Hematopoietic multipotent progenitor cell treated with erythropoietin and hydrocortisone succinate and interleukin-3 and kit ligand, for 17 days (in vitro differentiated cells): Measurements from ENCODE around the gene SCN10A.

ENCODE experiments used
- DNase-seq: peaks from one replicate; pipeline ENCODE4 v3.0.0-alpha.2; 2015; ENCODE audit warnings: low spot score

SCN10A gene

DNA sequence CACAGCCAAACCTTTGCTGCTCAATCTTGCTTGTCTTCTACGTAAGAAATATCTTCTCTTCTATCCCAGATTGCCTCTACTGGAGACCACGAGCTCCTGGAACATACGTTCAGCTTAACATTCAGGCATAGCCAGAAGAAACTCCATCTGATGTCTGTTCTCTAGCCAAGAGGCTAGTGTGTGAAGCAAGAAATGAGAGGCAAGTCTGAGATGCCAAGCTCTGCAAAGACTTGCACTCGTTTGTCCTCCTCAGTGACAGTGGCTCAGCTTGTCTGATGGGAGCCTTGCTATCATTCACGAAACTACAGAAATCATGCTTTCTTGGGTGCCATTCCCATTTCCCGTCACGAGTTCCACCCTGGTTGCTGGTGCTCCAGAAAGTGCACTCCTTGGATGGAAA, at the start of gene SCN10A:
Gene SCN10A (minus strand): TSS at position 192 of the 400 bp plus-strand sequence. CDS start 22,207 bp downstream, outside the sequence.
- no peak for DNase-seq

DNA sequence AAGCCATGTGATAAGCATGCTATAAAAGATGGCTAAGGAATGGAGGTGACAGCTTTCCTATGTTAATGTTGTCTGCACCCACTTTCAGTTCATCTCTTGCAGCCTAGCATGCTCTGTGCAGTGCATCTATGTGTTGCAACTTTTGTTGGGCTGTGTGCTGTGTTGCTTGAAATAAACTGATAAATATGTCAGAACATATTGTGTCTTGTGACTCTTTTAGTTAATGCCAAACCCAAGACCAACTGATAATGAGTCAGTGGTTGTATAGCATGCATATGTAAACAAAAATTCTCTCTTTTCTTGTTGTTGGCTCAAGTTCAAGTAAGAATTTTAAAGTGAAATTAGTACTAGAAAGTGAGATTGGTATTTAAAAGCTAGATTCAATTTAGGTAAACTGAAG, 37.0 kb upstream of the SCN10A start:
- no peak for DNase-seq

DNA sequence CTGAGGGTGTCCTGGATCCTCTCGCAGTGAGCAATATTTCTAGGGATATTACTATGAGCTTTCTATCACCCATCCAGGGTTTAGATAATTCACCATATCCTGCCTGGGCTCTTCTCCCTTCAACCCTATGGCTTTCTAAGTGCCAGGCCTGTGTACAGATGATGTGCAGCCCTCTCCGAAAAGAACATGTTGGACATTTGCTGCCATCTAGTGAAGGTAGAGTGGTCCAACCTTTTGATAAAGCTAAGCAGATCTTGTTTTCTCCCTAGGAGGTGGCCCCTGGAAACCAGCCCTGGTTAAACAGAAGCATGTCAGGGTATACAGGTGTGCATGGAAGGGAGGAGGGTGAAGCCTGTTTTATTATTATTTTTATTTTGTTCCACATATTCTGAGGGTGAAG, 27.9 kb upstream of the SCN10A start:
- DNase-seq: peak; percentile 31

DNA sequence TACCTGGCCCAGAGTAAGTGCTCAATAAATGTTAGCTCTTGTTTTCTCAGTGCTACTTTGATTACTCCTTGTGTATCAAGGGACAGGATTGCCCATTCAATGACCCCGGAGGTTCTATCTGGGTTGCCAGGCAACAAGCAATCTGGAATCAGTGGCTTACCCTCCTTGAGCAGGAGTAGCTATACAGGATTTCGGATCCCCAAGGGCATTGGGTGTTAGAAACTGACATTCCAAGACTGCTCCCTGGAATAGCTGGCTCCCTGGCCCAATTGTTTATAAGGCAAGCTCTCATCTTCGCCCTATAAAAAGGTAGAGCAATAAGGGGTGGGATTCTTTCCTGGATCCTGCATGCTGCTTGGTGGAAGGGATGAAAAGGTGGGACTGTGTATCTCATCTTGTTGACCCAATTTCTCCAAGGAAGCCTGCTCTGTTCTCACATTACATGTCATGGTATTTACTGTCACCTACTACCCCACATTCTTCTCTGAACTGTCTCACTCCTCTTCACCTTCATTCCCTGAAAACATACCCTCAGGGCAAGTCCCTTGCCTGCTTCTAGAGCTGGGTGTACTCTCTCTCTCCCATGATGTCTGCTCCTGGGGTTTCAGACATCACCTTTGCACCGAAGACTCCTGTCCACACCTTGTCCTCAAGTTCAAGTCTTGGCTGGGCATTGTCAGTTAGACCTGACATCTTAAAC, 26.4 kb upstream of the SCN10A start:
- DNase-seq: no peak

DNA sequence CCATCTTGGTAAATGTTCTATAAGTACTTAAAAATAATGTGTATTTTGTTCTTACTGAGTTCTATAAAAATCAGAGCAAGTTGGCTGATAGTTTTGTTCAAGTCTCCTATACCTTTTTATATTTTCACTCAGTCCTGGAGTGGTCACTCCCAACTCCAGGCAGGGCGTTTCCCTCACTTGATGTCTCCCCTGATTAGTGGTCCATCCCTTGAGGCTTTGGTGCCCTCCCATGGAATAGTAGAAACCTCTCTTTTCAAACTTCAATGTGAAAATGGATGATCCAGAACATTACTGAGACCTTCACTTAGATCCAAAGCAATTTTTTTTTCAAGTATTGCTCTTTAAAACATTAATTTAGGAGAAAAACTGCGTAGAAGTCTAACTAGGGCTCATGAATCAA, 25.0 kb upstream of the SCN10A start:
- DNase-seq: no peak

DNA sequence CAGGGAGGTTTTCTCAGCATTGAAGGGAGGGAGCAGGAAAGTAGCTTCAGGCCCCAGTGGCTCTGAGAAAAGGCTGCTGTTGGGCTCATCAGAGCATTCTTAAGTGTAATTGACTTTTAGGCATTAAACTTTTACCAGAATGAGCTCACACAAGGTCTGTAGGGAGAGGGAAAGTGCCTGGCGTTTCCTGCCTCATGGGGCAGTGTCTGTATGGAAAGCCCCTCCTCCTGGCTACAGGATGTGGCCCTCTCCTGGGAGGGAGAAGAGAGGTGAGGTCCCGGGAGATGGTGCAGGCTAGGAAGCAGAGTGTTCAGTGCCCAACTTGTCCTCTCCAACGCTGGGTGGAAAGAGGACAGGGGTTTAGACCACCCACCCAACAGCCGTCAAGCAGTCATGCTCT, 21.3 kb upstream of the SCN10A start:
- DNase-seq: no peak

DNA sequence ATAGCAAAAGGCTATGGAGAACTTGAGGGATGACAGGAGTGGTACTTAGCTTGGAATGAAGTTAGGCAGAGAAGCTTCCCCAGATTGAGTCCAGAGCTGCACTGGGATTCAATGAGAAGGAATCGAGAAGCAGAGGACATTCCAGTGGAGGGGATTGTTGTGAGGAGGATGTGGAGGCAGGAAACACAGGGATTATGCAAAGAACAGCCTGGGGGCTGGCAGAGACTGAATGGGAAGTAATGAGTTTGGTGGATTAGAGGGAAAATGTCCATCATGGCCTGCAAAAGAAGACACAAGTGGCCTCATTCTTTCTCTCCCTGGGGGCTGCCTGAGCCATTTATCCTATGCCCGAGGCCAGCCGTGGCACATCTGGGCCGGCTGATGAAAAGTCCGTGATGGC, 20.5 kb upstream of the SCN10A start:
- DNase-seq: no peak

DNA sequence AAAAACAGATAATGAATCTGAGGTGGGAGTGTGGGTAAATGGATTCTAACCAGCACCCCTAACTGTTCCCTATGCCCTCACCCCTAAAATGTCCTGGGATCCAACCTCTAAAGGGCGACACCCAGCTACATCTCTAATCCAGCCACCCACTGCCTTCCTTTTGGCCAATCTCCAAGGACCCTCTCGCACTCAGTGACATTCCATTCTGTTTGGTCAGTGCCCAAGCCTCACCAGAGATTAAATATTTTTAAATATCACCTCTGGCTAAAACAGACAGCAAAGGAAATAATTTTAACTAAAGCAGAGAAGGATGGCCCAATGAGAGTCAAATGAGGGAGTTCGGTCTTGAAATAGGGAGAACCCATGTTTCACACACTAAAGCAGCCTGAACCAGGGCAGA, 19.9 kb upstream of the SCN10A start:
- no peak for DNase-seq

DNA sequence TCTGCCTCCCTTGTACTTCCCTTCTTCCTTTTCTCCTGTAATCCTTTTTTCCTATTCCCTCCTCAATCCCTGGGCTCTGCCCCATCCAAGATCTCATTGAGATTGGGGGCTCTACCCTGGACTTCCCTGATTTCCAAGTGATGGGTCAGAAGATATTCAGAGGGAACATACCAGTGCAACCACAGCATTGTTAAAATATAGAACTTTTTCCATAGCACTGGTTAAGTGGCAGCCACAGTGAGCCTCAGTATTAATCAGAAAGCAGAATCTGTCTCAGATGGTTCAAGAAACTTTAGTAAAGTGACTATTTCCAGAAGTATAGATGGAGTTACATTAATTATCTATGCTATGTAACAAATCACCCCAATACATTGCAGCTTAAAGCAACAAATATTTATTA, 18.7 kb upstream of the SCN10A start:
- no peak for DNase-seq

DNA sequence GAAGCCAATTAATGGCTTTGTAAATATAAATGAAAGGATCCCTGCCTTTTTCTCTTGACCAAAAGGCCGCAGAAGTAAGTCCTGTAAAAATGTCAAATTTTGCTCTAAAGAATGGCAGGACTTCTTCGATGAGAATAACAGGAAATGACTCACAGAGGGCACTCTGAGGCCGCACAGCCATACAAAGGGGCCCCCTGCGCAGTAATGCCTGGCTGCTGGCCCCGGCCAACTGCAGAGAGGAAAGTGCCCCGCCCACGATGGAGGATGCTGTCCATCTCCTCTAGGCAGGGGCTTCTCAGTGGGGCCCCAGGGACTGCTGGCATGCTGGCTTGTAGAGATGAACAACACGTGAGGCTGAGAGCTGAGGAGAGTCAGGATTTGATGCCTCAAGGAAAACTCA, 18.1 kb upstream of the SCN10A start:
- DNase-seq: no peak

DNA sequence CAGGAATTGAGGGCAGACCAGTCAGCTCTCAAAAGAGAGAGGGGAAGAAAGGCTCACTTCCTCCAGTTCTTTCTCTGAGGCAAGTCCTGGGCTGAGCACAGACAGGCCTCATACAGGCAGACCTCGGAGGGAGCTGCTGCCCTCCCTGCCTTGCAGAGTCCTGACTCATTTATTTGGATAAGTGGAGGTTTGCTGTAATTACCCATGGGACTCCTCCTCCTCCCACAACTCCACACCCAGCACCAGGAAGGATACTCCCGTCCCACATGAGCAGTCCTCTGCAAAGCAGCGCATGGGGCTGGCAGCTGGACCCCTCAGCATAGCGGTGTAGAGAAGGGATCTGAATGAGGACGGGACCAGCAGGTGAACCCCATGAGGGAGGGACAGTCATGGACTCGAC, 13.4 kb upstream of the SCN10A start:
- DNase-seq: no peak

DNA sequence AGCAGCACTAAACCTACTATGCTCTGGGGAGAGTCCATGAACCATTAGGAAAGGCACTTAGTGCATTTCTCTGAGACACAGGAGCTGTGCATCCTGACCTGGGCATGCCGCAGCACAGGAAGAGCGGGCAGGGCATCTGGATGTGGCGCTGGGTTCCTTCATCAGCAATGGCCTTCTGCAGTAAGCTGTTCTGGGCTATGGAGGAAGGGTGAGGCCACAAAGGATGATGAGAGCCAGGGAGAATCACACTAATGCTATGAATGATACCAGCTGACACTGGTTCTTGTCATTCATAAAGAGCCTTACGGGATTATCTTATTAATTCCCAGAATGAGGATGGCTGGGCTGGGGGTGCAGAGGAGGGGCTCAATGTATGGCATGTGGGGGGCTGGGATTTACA, 12.7 kb upstream of the SCN10A start:
- no peak for DNase-seq

DNA sequence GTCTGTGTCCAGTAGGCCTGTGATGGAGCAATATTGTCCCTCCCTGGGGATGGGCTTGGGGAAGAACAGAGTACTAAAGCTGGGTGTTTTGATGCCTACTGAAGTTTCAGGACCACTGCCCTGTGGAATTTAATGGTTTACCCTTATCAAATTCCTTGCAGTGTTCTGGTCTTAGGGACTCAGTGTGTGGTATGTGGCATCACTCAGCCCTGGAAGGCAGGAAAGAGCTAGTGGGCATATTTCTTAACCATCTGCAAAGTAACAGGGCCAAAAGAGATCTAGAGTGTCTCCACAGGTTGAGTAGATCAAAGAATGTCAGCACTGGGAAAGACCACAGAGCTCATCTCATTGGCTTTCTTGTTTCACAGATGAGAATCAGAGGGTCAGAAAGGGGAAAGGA, 11.8 kb upstream of the SCN10A start:
- no peak for DNase-seq

DNA sequence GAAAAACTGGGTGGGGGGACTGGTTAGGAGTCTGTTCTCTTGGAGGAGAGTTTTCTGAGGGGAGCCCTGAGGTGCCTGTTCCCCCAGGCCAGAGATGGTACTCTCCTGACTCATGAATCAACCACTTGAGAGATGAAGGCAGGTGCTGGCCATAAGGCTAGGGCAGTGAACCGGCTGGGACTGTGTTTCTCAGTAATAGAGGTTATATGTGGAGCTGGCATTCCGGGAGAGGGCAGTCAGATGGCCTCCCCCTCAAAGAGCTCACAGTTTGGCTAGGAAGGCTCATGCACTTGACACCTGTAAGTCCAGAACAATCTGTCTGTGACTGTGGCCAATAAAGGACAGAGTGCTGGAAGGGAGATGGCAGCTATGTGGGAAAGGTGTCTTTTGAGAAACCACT, 10.0 kb upstream of the SCN10A start:
- no peak for DNase-seq

DNA sequence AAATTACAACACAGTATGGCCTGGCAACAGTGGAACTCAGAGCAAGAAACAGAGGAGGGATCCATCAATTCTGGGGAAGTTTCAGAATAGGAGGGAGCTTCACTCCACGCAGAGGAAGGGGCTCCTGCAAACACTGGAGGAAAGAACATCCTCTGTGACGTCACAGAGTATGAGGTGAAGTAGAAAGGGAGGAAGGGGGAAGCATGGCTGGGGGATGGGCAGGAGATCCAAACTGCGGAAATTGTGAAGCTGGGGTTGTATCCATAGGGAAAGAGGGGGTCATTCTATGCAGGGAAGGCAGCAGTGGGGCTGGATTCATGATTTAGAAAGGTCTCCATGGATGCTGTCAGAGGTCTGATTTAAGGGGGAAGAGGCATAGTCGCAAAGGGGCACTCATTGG, 8.3 kb upstream of the SCN10A start:
- DNase-seq: no peak

DNA sequence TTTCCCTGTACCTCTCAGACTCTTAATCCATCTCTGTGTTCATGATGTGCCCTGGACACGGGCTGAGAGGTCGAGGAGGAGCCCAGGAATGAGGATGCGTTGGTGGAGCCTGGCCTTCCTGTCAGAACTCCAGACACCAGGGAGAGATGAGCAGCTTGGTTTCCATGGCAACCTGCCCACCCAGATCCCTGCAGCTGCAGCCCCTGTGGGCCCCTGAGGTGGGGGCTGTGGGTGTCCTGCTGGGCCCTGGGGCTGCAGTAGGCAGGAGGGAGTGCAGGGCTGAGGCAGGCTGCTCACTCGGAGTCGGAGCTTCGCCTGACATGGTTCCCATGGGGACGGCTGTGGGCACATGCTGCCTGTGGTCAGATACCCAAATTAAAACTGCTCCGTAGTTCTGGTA, 7.7 kb upstream of the SCN10A start:
- no peak for DNase-seq

DNA sequence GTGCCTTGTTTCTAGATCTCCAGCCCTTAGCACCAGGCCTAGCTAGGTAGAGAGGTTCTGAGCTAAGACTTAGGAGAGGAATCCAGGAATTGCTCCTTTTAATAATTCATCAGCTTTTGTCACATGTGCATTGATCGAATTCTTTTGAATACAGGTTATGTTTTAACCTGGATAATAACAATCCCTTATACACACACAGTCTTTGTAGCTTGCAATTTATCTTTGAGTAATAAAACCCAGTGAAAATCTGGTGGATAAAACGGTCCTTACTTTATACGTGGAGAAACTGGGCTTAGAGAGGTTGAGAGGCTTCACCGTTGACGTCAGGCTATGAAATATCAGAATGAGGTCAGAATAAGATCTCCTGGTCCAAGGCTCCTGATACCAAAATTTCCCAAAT, 7.2 kb upstream of the SCN10A start:
- no peak for DNase-seq

DNA sequence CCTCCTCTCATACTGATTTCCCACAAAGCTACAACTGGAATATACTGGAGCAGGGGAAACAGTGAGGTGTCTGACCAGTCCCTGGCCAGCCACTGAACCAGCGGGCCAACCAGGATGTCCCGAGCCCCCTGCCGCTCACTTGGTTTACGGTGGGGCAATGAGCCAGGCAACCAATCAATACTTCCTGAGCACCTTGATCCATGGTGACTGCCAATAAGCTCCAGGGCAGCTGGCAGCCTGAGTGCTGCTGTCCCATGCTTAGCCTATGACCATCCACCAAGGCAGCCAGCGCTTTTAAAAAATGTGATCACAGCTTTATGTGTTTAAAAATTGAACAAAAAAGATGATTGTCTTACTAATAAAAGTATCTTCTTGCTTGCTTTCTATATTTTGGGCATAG, 4.2 kb downstream of the SCN10A start:
- no peak for DNase-seq

DNA sequence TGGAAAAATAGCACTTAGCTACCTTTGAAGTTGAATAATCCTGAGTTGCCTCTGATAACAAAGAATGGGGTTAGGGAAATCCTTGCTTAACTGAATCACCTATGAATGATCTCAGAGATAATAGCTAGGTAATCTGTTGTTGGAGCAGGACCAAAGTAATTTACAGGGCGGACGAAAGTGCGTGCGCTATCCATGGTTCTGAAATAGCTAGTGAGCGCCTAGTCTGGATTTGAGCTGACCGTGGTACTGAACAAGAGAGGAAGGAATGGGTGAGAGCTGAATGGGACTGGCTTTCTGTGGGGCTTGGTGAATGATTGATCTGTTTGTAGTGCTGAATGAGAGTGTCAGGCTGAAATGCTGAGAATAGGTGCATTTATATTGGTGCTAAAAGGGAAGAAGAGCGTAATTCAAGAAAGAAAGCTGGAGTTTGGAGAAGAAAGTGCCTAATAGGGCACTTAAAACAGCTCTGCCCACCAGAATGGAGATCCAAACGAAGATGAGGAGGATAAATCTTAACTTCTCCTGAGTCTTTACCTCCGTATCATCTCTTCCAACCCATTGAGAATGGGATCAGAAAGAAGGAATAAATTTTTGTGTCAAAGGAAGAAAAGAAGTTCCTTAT, 10.1 kb downstream of the SCN10A start:
- DNase-seq: peak; percentile 6

DNA sequence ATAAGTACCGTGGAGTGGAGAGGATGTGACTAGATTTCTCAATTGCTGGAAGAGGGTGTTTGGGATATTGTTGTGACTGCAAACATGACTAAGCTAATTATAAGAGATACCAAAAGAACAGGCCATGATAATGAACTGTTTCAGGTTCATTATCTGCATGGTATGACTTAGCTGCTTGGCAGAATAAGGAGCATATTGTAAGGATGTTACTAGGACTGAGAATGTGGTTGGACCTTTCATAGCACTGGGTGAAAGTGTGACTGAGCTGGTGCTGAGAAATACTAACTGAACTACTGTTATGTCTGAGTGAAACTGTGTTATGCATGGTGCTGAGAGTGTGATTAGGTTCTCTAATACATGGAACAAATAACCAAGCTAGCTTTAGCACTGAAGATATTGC, 11.0 kb downstream of the SCN10A start:
- no peak for DNase-seq

DNA sequence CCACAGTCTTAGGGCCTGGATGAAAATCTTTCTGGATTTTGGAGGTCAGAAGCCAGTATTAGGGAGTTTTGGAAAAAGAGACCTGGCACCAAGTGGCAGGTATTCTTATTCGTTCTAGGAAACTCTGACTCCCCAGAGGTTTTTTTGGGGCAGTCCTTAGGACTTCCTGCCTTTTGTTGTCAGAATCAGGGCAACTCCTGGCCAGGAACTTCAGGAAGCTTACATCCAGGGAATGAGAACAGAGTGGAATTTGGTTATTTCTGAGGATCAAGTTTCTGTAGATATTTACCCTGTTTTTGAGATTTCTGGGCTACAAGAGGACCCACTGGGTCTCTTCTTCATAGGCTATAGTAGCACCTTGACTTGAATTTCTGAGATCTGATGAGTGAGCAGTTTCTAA, 15.5 kb downstream of the SCN10A start:
- DNase-seq: no peak

DNA sequence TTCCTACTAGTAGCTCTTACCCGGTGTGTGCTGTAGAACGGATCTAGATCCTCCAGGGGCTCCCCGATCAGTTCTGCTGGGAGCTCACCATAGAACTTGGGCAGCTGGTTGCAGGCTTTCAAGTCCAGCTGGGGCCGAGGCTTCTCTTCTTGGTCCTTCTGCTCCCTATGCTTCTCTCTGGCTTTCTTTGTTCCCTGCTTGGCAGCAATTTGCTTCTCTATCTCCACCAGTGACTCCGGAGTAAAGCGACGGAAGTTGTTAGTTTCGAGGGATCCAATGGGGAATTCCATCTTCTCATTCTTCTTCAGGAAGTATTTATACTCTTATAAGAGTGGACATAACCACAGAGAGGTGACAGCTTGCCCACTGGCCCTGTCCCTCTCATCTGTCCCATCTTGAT, 22.3 kb downstream of the SCN10A start:
- DNase-seq: no peak

DNA sequence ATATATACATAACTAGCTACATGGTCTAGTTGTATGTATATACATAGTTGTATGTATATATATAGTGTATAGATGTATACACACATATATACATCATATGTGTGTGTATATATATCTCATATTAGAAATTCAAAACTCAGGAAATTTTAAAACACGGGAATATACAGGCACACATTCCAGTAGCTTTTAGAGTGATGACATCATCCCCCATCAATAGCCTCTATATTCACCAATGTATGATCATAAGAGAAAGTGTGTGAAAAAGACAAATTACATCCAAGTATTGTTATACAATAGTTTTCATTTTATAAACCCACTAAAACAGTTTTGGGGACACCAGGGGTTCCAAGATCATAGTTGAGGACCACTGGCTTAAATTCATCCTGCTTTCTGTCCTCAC, 23.0 kb downstream of the SCN10A start:
- no peak for DNase-seq

DNA sequence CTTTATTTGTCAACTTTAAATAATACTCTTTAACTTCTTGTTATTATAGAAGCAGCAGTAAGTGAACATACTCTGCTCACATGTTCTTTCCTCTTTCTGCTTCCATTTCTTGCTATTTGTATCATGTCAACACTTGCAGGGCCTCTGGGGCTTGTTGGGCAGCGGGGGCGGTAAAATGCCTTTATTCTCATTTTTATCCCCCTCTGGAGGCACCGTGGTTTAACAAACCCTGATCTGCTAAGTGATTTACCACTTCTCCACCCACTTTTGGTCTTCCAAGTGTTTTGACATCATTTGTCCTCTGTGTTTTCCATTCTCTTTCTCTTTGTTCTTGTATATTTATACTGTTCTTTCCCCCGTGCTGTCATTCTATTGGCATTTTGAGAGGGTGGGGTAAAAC, 33.9 kb downstream of the SCN10A start:
- no peak for DNase-seq
